GM23338 (cell line): Measurements from ENCODE around the gene DENND4B. TPM values are rescaled to one million over a fixed set of nuclear protein-coding genes. Genes with fewer than 3 reads are reported as not detected.

Experiments used
- ATAC-seq: fragments of 200-7000 bp; cut with Tn5 transposase; 3 replicates; pipeline ENCODE4 v1.9.1; 2020
- DNase-seq: peaks from one replicate; pipeline ENCODE4 v3.0.0-alpha.2; 2015; ENCODE audit warnings: low spot score
- H2AFZ ChIP-seq: fragments of 200-600 bp; sonication (generic); 2 replicates; pipeline ENCODE4 v1.8.0; 2016; ENCODE audit warnings: antibody characterized with exemption, mild to moderate bottlenecking, moderate library complexity
- H3F3A ChIP-seq: fragments of 200-600 bp; sonication (generic); replicated peaks from 2 replicates; pipeline ENCODE4 v1.8.0; 2017; ENCODE audit warnings: antibody characterized with exemption, mixed run types, low read depth
- H3K27ac ChIP-seq: fragments of 200-600 bp; sonication (generic); 2 replicates; pipeline ENCODE4 v1.6.1; 2016; ENCODE audit warnings: low read depth
- H3K27me3 ChIP-seq: fragments of 200-600 bp; sonication (generic); 2 replicates; pipeline ENCODE4 v1.8.0; 2016; ENCODE audit warnings: mild to moderate bottlenecking, mixed run types, moderate library complexity; ENCODE audit not compliant: insufficient read depth
- H3K36me3 ChIP-seq: fragments of 200-600 bp; sonication (generic); 2 replicates; pipeline ENCODE4 v1.8.0; 2016; ENCODE audit warnings: mild to moderate bottlenecking; ENCODE audit not compliant: insufficient read depth
- H3K4me1 ChIP-seq: fragments of 200-600 bp; sonication (generic); 2 replicates; pipeline ENCODE4 v1.8.0; 2016; ENCODE audit warnings: mild to moderate bottlenecking, moderate library complexity; ENCODE audit not compliant: insufficient read depth
- H3K4me2 ChIP-seq: fragments of 200-600 bp; sonication (generic); 2 replicates; pipeline ENCODE4 v1.7.1; 2017; ENCODE audit warnings: mixed run types
- H3K4me3 ChIP-seq: fragments of 200-600 bp; sonication (generic); 2 replicates; pipeline ENCODE4 v1.6.1; 2016; ENCODE audit warnings: mixed run types
- H3K79me2 ChIP-seq: fragments of 200-600 bp; sonication (generic); replicated peaks from 2 replicates; pipeline ENCODE4 v1.8.0; 2017; ENCODE audit warnings: mild to moderate bottlenecking; ENCODE audit not compliant: insufficient read depth
- H3K9me2 ChIP-seq: fragments of 200-600 bp; sonication (generic); 2 replicates; pipeline ENCODE4 v1.8.0; 2017; ENCODE audit not compliant: insufficient read depth
- H4K20me1 ChIP-seq: fragments of 200-600 bp; sonication (generic); replicated peaks from 2 replicates; pipeline ENCODE4 v1.8.0; 2017; ENCODE audit warnings: mild to moderate bottlenecking; ENCODE audit not compliant: insufficient read depth
- H3K27ac Mint-ChIP-seq: 2 replicates; pipeline ENCODE4 v1.8.0; 2020; ENCODE audit warnings: inconsistent platforms, mild to moderate bottlenecking, moderate library complexity, mixed read lengths
- H3K27me3 Mint-ChIP-seq: 3 replicates; pipeline ENCODE4 v1.8.0; 2022; ENCODE audit warnings: low read depth, mild to moderate bottlenecking, moderate library complexity, mixed read lengths, inconsistent platforms; ENCODE audit not compliant: insufficient read depth, poor library complexity
- H3K36me3 Mint-ChIP-seq: 3 replicates; pipeline ENCODE4 v1.8.0; 2021; ENCODE audit warnings: low read depth, mild to moderate bottlenecking, inconsistent platforms, moderate library complexity, mixed read lengths
- H3K4me1 Mint-ChIP-seq: 3 replicates; pipeline ENCODE4 v1.8.0; 2020; ENCODE audit warnings: mild to moderate bottlenecking, inconsistent platforms, mixed read lengths
- H3K4me3 Mint-ChIP-seq: 3 replicates; pipeline ENCODE4 v1.8.0; 2021; ENCODE audit warnings: moderate library complexity, mild to moderate bottlenecking, inconsistent platforms, mixed read lengths
- H3K9me3 Mint-ChIP-seq: 3 replicates; pipeline ENCODE4 v1.8.0; 2020; ENCODE audit warnings: moderate library complexity, mild to moderate bottlenecking, inconsistent platforms, mixed read lengths
- CREB1 ChIP-seq: fragments of 250-450 bp; sonication (Bioruptor Pico); IDR thresholded peaks from 2 replicates; pipeline ENCODE4 v1.5.0; 2020; ENCODE audit warnings: low read depth, mild to moderate bottlenecking, moderate library complexity
- CTCF ChIP-seq, 2 experiments: fragments of 200-600 bp in 1 of 2; sonication (generic) in 1 of 2; conservative IDR thresholded peaks; 2 replicates each; pipeline versions ENCODE4 v1.5.1 to v1.6.1; 2016 to 2017; ENCODE audit warnings: antibody characterized with exemption in 2 of 2, low read depth in 2 of 2, mild to moderate bottlenecking in 2 of 2, moderate library complexity in 1 of 2
- ETS1 ChIP-seq: IDR thresholded peaks from 2 replicates; pipeline ENCODE4 v1.6.1; 2016; ENCODE audit warnings: antibody characterized with exemption
- EZH2 ChIP-seq: fragments of 200-600 bp; sonication (generic); IDR thresholded peaks from one replicate; pipeline ENCODE4 v1.8.0; 2017; ENCODE audit warnings: antibody characterized with exemption, mild to moderate bottlenecking, low read depth; ENCODE audit not compliant: unreplicated experiment
- EZH2phosphoT487 ChIP-seq: fragments of 200-600 bp; sonication (generic); IDR thresholded peaks from one replicate; pipeline ENCODE4 v1.8.1; 2018; ENCODE audit warnings: antibody characterized with exemption; ENCODE audit not compliant: unreplicated experiment
- JUNB ChIP-seq: IDR thresholded peaks from one replicate; pipeline ENCODE4 v1.6.1; 2016; ENCODE audit warnings: antibody characterized with exemption; ENCODE audit not compliant: unreplicated experiment
- NANOG ChIP-seq: IDR thresholded peaks from 2 replicates; pipeline ENCODE4 v1.6.1; 2016; ENCODE audit warnings: antibody characterized with exemption, borderline replicate concordance
- POLR2AphosphoS5 ChIP-seq: IDR thresholded peaks from 2 replicates; pipeline ENCODE4 v1.6.1; 2016; ENCODE audit warnings: antibody characterized with exemption, low read depth
- REST ChIP-seq: IDR thresholded peaks from one replicate; pipeline ENCODE4 v1.6.1; 2018; ENCODE audit warnings: antibody characterized with exemption; ENCODE audit not compliant: unreplicated experiment
- STAT1 ChIP-seq: IDR thresholded peaks from one replicate; pipeline ENCODE4 v1.6.1; 2016; ENCODE audit warnings: antibody characterized with exemption; ENCODE audit not compliant: unreplicated experiment
- ZNF114 ChIP-seq: fragments of 250-450 bp; sonication (Bioruptor Pico); IDR thresholded peaks from 2 replicates; pipeline ENCODE4 v1.5.0; 2020; ENCODE audit warnings: mild to moderate bottlenecking, moderate library complexity
- ZNF331 ChIP-seq: fragments of 250-450 bp; sonication (Bioruptor Pico); IDR thresholded peaks from 2 replicates; pipeline ENCODE4 v1.5.0; 2020; ENCODE audit warnings: low read depth, mild to moderate bottlenecking, moderate library complexity
- ZNF462 ChIP-seq: fragments of 250-450 bp; sonication (Bioruptor Pico); IDR thresholded peaks from 2 replicates; pipeline ENCODE4 v1.5.0; 2020; ENCODE audit warnings: mild to moderate bottlenecking, moderate library complexity
- polyA plus RNA-seq: library from polyadenylated mRNA; unstranded; fragments of >200 nt; fragmentation: Nextera tagmentation; extraction: Ambion mirVana; gene quantifications from 2 replicates; pipeline ENCODE4 v1.2.1, GENCODE V29; 2016
- total RNA-seq: library from RNA; depleted of rRNA; stranded (reverse); fragments of >200 nt; shearing (Covaris generic); gene quantifications from 2 replicates; pipeline ENCODE4 v1.2.3, GENCODE V29; 2014

The DENND4B gene
- total and polyA plus RNA-seq, 2 experiments from 2014 or later = 29.4 to 57.0 TPM

- peaks cover under 1% of the 10 kb centered on the region; the same call in 1 of the 2 replicates for H3K36me3 ChIP-seq
- no peaks in the 10 kb centered on the region; the same call in 1 of the 2 replicates for H4K20me1 ChIP-seq
- DNase-seq = no peak
- no peaks in the 10 kb centered on the region for H3K27me3 ChIP-seq
- peak overlapping the region; percentile 76 for H3K4me2 ChIP-seq
- peak overlapping the region; percentile 81 for H3K4me3 Mint-ChIP-seq
- no peaks in the 10 kb centered on the region for H3K9me2 ChIP-seq
- H2AFZ ChIP-seq = no peak overlapping the region
- H3K36me3 Mint-ChIP-seq = peaks cover 45% of the 10 kb centered on the region
- peak overlapping the region; percentile 62; the same call in 1 of the 2 replicates for H3K4me3 ChIP-seq
- peaks cover 4% of the 10 kb centered on the region; the same call in 1 of the 3 replicates for H3K9me3 Mint-ChIP-seq
- no peak overlapping the region for H3K27ac ChIP-seq
- peaks cover 28% of the 10 kb centered on the region for H3K4me1 ChIP-seq
- H3K27ac Mint-ChIP-seq = no peak overlapping the region
- peaks cover 18% of the 10 kb centered on the region for H3K27me3 Mint-ChIP-seq
- H3K79me2 ChIP-seq = peaks cover 26% of the 10 kb centered on the region
- TF ChIP-seq STAT1 (no peak), REST (no peak), POLR2AphosphoS5 (no peak), NANOG (no peak), EZH2 (no peak), ZNF331 (CRISPR knock-in tag) (no peak), ZNF462 (CRISPR knock-in tag) (no peak), ZNF114 (CRISPR knock-in tag) (no peak), EZH2phosphoT487 (no peak), ETS1 (no peak), CTCF (conservative IDR thresholded peaks at IDR 0.05; ENCODE audit: low read depth in 2 of 2) (no peak), JUNB (no peak), CREB1 (CRISPR knock-in tag) (no peak)
- peaks cover 28% of the 10 kb centered on the region; the same call in 1 of the 2 replicates for H3F3A ChIP-seq
- ATAC-seq = no peak
- peaks cover 21% of the 10 kb centered on the region for H3K4me1 Mint-ChIP-seq
Observed at GRCh38 chr1:153968972-153969371, 22.5 kb upstream of the DENND4B start.
